SK-N-SH treated with all-trans-retinoic acid at 6 μM for 48 hours (cell line): ENCODE data around the gene PARP16.

Experiments
- ATAC-seq: fragments of 200-7000 bp; cut with Tn5 transposase; 3 replicates; pipeline ENCODE4 v1.9.1; 2020; ENCODE audit warnings: mild to moderate bottlenecking, moderate library complexity
- ARNTL ChIP-seq: fragments of 450-650 bp; formaldehyde crosslinking; IDR thresholded peaks from 2 replicates; pipeline ENCODE4 v1.5.0; 2020; ENCODE audit warnings: low read depth, mild to moderate bottlenecking, moderate library complexity, borderline replicate concordance
- CREB5 ChIP-seq: fragments of 250-450 bp; sonication (Bioruptor Pico); IDR thresholded peaks from 2 replicates; pipeline ENCODE4 v1.5.1; 2020; ENCODE audit warnings: low read depth, mild to moderate bottlenecking, moderate library complexity
- CSDC2 ChIP-seq: fragments of 250-450 bp; sonication (Bioruptor Pico); IDR thresholded peaks from 2 replicates; pipeline ENCODE4 v1.5.0; 2020; ENCODE audit warnings: mild to moderate bottlenecking, moderate library complexity
- ESRRG ChIP-seq: fragments of 250-450 bp; sonication (Bioruptor Pico); IDR thresholded peaks from 2 replicates; pipeline ENCODE4 v1.6.1; 2021; ENCODE audit warnings: mild to moderate bottlenecking
- ISL1 ChIP-seq: fragments of 250-450 bp; sonication (Bioruptor Pico); IDR thresholded peaks from 2 replicates; pipeline ENCODE4 v2.1.2; 2022; ENCODE audit warnings: mild to moderate bottlenecking, moderate library complexity
- OSR1 ChIP-seq: fragments of 250-450 bp; sonication (Bioruptor Pico); IDR thresholded peaks from 2 replicates; pipeline ENCODE4 v1.8.0; 2022; ENCODE audit warnings: moderate library complexity, mild to moderate bottlenecking, inconsistent platforms
- PATZ1 ChIP-seq: fragments of 250-450 bp; sonication (Bioruptor Pico); IDR thresholded peaks from 2 replicates; pipeline ENCODE4 v1.8.0; 2020; ENCODE audit warnings: mild to moderate bottlenecking, moderate library complexity, borderline replicate concordance
- POU6F1 ChIP-seq: fragments of 250-450 bp; sonication (Bioruptor Pico); IDR thresholded peaks from 2 replicates; pipeline ENCODE4 v1.8.0; 2021; ENCODE audit warnings: low read depth, mild to moderate bottlenecking, moderate library complexity, borderline replicate concordance
- PPARA ChIP-seq: fragments of 250-450 bp; sonication (Bioruptor Pico); IDR thresholded peaks from 2 replicates; pipeline ENCODE4 v1.5.0; 2020; ENCODE audit warnings: mild to moderate bottlenecking, borderline replicate concordance
- TOX ChIP-seq: fragments of 250-450 bp; sonication (Bioruptor Pico); IDR thresholded peaks from 2 replicates; pipeline ENCODE4 v1.8.0; 2021; ENCODE audit warnings: mild to moderate bottlenecking, moderate library complexity, borderline replicate concordance
- ZC3H10 ChIP-seq: fragments of 250-450 bp; sonication (Bioruptor Pico); IDR thresholded peaks from 2 replicates; pipeline ENCODE4 v1.5.1; 2021; ENCODE audit warnings: mild to moderate bottlenecking, moderate library complexity
- ZFP3 ChIP-seq: fragments of 250-450 bp; sonication (Bioruptor Pico); IDR thresholded peaks from 2 replicates; pipeline ENCODE4 v1.5.0; 2020; ENCODE audit warnings: mild to moderate bottlenecking, moderate library complexity
- ZNF70 ChIP-seq: fragments of 450-650 bp; formaldehyde crosslinking; IDR thresholded peaks from 2 replicates; pipeline ENCODE4 v1.5.0; 2020; ENCODE audit warnings: mild to moderate bottlenecking, moderate library complexity
- ZNF8 ChIP-seq: fragments of 450-650 bp; formaldehyde crosslinking; IDR thresholded peaks from 2 replicates; pipeline ENCODE4 v1.5.0; 2020; ENCODE audit warnings: mild to moderate bottlenecking, moderate library complexity
- TF ChIP-seq, protein P1 (sequence below): fragments of 250-450 bp; sonication (Bioruptor Pico); IDR thresholded peaks from 2 replicates; pipeline ENCODE4 v1.5.0; 2020; ENCODE audit warnings: mild to moderate bottlenecking, moderate library complexity

The PARP16 gene

GRCh38 chr15:65286069-65286703, 497 bp downstream of the PARP16 start:
- no peak for TF ChIP-seq PPARA
- no peak for TF ChIP-seq POU6F1 (CRISPR knock-in tag)
- no peak for TF ChIP-seq ZNF70 (CRISPR knock-in tag)
- TF ChIP-seq ARNTL (CRISPR knock-in tag) = no peak
- no peak for TF ChIP-seq ZFP3 (CRISPR knock-in tag)
- no peak for TF ChIP-seq ESRRG (CRISPR knock-in tag)
- no peak for TF ChIP-seq CSDC2 (CRISPR knock-in tag)
- no peak for TF ChIP-seq ZNF8 (CRISPR knock-in tag)
- peak; percentile 55 for ATAC-seq

GRCh38 chr15:65285291-65286068, 1.2 kb downstream of the PARP16 start:
- ATAC-seq = peak; percentile 29

GRCh38 chr15:65278480-65278879, 8.2 kb downstream of the PARP16 start:
- no peak for ATAC-seq
- no peak for TF ChIP-seq ZNF8 (CRISPR knock-in tag)
- no peak for TF ChIP-seq ZC3H10

More at GRCh38 chr15:65285291-65286068, 1.2 kb downstream of the PARP16 start:
- no peak for TF ChIP-seq TOX (CRISPR knock-in tag)

GRCh38 chr15:65277015-65277414, 9.7 kb downstream of the PARP16 start:
- no peak for TF ChIP-seq CREB5 (CRISPR knock-in tag)
- TF ChIP-seq OSR1 (CRISPR knock-in tag) = no peak
- no peak for TF ChIP-seq ISL1 (CRISPR knock-in tag)
- TF ChIP-seq POU6F1 (CRISPR knock-in tag) = no peak
- no peak for TF ChIP-seq ZFP3 (CRISPR knock-in tag)
- TF ChIP-seq, protein P1, sequence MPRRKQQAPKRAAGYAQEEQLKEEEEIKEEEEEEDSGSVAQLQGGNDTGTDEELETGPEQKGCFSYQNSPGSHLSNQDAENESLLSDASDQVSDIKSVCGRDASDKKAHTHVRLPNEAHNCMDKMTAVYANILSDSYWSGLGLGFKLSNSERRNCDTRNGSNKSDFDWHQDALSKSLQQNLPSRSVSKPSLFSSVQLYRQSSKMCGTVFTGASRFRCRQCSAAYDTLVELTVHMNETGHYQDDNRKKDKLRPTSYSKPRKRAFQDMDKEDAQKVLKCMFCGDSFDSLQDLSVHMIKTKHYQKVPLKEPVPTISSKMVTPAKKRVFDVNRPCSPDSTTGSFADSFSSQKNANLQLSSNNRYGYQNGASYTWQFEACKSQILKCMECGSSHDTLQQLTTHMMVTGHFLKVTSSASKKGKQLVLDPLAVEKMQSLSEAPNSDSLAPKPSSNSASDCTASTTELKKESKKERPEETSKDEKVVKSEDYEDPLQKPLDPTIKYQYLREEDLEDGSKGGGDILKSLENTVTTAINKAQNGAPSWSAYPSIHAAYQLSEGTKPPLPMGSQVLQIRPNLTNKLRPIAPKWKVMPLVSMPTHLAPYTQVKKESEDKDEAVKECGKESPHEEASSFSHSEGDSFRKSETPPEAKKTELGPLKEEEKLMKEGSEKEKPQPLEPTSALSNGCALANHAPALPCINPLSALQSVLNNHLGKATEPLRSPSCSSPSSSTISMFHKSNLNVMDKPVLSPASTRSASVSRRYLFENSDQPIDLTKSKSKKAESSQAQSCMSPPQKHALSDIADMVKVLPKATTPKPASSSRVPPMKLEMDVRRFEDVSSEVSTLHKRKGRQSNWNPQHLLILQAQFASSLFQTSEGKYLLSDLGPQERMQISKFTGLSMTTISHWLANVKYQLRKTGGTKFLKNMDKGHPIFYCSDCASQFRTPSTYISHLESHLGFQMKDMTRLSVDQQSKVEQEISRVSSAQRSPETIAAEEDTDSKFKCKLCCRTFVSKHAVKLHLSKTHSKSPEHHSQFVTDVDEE = no peak
- ATAC-seq = no peak

DNA sequence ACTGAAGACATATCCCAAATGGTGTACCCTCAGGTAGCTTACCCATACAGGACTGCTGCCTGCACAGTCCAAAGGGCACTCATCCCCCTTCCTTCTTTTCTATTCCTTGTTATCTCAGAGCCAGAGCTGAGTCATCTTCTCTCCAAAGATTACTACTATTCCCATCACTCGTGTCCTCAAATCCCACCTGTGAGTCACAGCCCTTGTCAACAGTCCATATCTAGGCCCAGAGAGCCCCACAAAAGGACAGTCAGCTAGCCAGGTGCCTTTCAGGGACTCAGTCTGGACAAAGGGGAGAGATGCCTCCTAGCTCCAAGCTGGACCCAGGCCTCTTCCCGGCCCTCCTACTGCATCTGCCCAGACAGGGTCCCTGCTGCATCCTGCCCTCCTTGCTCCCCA, 11.0 kb downstream of the PARP16 start:
- ATAC-seq = no peak

More for the DNA sequence above, 11.0 kb downstream of the PARP16 start:
- TF ChIP-seq PATZ1 (CRISPR knock-in tag) = no peak
- TF ChIP-seq, all 23 proteins: peak for 0
